ENCODE measurements around the gene BARHL1.
"Not testable (repeated sequence)": the region's sequence is repeated elsewhere in the genome, so short reads cannot be mapped to it uniquely, and the experiment has no call there.

The BARHL1 gene

DNA sequence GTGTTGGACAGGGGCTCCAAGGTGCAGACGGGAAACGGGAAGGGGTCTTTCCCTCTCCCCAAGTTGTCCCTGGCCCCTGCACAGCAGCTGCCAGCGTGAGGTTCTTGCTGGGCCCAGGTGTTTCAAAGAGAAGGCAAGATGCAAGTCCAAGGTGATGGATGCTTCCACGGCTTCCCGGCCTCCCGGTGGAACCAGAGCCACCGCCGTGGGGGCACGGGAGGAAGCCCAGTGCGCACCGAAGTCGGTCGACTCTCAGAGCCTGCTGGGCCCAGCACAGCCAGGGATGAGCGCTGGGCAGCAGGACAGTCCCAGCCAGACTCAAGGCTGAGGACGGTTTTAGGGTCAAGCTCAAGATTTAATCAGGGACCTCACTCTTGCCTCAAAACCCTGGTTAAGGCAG is 25.2 kb upstream of the BARHL1 start:
- DNase-seq, result no peak

DNA sequence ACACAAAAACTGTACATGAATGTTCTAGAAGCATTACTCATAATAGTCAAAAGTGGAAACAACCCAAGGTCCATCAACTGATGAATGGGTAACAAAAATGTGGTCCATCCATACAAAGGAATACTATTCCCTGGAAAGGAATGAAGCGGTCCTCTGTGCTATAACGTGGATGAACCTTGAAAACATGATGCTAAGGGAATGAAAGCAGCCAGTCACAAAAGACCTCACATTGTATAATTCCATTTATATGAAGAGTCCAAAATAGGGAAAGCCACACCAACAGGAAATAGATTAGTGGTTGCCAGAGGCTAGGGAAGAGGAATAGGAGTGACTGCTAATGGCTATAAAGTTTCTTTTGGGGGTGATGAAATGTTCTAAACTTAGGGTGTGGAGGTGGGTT is 22.7 kb upstream of the BARHL1 start:
- no peak for DNase-seq

DNA sequence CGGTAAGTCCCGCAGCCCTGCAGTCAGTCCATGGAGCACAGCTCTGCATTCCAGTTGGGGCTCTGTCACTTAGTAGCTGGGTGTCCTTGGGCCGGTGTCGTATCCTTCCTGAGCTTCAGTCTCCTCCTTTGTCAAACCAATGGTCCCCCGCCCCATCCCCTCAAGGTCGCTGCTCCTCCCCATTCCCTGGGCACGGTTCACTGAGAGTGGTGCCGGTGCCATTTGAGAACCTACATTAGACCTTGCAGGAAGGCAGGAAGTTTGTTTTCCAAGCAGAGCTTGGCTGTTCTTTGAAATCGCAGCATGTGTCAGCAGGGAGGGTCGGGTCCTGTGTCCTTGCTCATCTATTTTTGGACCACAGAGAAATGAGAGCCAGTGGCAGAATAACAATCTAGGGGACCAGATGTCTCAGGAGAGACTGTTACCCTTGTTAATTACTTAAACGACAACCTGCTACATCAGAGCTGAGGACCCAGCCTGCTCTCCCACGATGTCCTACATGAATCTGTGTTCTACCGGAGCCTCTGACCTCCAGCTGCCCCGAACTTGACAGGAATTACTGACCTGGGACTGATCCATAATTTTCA is 21.7 kb upstream of the BARHL1 start:
- DNase-seq, result no peak

DNA sequence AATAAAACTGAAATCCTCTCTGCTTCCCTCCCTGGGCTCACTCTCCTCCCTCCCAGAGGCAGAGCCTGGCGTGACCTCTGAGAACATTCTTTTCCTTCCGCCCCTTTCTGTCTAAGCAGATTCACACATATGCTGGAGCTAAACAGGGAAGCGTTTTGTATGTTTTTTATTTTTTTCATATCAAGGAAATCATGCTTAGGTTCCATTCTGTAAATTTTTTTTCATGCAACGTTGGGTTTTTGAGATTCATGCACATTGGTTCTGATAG is 20.2 kb upstream of the BARHL1 start:
- DNase-seq, result no peak

DNA sequence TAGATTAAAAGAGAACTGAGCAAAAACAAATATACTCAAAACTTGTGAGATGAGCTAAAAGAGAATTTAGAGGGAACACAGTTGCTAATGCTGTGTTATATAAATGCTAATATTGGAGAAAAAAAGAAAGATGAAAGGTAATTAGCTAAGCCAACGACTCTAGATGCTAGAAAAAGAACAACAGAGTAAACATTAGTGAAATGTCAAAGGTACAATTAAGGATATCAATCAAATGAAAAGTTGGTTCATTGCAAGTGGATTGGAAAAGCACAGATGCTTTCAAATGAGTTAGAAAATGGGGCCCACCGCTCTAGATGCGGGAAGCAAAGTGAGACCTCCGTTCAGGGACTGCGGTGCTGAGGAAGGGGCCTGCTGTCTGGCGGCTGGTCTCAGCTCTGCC is 17.9 kb upstream of the BARHL1 start:
- no peak for DNase-seq

DNA sequence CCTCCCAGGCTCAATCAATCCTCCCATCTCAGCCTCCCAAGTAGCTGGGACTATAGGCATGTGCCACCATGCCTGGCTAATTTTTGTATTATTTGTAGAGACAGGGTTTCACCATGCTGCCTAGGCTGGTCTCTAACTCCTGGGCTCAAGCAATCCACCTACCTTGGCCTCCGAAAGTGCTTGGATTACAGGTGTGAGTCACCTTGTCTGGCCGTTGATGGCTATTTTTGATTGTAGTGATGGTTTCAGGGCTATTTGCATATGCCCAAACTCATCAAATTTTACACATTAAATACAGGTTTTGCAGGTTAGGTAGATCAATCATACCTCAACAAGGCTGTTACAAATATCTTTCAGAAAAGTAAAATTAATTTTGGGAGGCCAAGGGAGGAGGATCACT is 13.6 kb upstream of the BARHL1 start:
- not testable (repeated sequence) for DNase-seq

DNA sequence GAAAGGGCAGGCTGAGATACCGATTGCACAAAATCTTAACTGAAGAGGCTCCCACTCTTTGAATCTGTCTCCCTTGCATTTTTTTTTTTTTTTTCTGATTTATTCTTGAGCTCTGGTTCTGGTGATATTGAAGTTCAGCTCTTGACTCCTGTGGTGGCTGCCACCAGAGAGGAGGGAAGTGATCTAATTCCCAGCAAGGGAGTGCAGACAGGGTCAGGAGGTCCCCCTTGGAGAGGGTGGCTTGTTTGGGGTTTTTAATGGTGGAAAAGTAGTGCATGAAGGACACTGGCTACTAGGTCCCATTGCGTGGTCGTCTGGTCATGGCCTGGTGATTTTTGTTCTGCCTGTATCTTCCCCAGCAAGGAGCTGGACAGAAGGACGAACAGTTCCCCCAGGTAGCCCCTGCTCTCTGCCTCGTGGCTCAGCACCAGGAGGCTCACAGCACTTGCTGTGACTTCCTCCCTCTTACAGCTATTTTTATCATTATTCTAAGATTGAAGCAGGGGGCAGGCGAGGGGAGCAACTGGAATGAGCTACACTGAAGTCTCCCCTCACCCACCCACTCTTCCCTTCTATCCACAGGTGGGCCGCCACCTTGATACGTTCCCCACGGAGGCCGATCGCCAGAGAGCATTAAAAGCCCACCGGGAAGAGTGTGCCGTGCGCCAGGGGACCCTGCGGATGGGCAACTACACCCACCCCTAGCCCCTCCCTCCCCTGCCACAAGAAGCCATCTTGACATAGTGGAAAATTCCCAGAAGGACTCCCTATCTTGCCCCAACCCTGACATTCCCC is 10.4 kb upstream of the BARHL1 start:
- DNase-seq, result no peak

DNA sequence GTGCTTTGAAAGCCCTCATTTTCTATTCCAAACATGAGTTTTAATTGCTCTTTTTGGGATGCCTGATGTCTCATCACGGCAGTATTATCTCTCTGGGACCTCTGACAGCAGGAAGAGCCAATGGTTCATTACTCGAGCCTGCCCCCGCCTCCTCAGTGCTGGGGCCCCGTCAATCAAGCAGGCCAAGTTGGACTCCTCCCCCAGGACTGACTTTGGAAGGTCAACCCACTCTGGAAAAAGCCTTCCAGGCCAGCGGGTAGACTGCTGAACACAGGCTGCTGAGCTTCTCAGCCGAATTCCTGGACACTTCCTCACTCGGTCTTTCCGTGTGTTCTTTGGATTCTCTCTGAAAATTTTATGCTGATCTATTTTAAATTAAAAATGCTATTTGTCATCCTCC is 9.5 kb upstream of the BARHL1 start:
- DNase-seq, result peak; percentile 50

DNA sequence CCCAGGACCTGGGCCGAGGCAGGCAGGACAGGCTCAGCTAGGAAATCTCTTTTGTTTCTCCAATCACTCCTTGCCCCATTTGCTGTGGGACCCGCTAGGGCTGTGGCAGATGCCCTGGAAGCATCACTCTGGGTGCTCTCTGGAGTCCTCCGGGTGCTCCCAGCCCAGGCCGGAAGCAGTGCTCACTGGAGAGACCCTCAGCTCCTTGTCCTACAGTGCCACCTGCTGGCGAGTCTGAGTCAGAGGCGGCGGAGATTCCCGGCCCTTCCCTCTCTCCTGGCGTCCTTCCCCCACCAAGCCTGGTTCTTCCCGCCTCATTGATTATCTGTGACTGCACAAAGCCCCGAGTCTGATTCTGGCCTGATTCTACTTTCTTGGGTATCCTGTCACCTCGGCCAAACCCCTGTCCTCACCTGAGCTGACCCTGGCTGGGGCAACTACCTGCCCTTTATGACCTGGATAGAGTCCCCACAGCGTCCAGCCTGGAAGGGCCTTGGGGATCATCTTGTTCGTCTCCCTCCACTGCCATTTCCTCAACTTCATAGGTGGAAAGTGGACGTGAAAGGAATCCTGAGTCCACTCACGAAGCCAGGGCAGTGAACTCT is 7.3 kb upstream of the BARHL1 start:
- peak; percentile 75 for DNase-seq

DNA sequence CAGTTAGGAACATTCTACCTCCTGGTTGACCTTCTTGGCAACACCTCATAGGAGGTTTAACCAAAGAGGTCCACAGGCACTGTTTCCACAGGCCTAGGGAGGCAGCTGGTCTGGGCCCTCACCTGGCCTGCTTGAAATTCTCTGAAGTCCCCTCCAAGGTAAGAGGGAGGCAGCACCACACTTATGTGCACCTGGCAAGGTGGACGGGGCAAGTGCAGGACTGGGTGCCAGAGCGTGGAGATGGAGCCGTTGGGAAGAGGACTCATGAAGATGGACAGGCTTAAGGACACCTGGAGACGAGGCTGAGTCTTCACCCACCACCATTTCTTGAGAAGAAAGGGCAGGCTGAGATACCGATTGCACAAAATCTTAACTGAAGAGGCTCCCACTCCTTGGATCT is 6.6 kb upstream of the BARHL1 start:
- DNase-seq, result no peak

DNA sequence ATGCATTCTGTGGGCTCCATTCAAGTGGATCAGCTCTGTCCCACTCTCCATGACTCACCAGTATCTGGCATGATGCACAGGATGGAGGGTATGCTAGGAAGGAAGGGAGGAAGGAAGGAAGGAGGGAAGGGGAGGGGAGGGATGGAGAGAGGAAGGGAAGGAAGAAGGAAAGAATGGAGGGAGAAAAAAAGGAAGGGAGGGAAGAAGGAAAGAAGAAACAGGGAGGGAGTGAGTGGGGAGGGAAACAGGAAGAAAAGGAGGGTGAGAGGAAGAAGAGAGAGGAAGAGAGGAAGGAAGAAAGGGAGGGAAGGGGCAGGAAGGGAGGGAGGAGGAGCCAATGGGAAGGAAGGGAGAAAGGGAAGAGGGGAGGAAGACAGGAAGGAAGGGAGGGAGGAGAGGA is 5.3 kb upstream of the BARHL1 start:
- no peak for DNase-seq

DNA sequence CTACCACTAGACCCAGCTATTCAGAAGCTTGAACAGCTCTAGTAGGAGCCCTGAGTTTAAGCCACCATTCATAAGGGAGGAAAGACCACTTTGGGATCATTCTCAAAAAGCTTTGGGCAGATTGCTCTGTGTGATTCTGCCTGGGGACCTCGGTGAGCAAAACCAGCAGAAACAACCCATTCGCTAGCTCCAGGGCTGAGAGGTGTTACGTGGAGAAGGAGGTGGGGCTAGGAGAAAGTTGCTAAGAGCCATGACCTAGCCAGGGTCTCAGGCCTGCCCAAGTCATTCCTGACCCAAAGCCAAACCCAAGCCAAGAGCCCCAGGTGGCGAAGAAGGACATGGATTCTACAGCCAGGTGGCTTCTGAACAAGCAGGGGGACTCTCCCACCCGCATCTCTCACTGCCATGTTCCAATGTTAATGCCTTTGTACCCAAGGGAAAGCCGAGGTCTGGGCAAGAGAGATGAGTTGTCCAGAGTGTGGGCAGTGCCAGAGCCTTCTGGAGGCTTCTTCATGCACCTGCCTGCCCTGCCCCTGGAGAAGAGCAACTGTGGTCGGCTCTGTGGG is 4.0 kb upstream of the BARHL1 start:
- DNase-seq, result no peak

DNA sequence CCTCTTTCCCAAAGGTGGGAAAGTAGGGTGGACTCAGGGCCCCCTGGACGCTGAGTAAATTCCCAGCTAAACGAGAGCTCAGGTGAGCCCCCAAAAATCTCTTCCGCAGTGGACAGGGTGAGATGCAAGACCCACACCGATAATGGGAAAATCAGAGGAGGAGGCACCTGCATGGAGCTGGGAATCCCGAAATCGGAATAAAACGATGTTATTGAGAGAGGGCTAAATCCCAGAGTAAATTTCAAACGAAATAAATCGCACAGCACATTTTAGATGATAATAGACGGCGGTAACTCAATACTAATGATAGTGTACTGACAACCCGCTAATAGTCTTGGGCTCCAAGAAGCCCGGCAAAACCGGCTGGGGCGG is 3.0 kb upstream of the BARHL1 start:
- DNase-seq, result no peak

DNA sequence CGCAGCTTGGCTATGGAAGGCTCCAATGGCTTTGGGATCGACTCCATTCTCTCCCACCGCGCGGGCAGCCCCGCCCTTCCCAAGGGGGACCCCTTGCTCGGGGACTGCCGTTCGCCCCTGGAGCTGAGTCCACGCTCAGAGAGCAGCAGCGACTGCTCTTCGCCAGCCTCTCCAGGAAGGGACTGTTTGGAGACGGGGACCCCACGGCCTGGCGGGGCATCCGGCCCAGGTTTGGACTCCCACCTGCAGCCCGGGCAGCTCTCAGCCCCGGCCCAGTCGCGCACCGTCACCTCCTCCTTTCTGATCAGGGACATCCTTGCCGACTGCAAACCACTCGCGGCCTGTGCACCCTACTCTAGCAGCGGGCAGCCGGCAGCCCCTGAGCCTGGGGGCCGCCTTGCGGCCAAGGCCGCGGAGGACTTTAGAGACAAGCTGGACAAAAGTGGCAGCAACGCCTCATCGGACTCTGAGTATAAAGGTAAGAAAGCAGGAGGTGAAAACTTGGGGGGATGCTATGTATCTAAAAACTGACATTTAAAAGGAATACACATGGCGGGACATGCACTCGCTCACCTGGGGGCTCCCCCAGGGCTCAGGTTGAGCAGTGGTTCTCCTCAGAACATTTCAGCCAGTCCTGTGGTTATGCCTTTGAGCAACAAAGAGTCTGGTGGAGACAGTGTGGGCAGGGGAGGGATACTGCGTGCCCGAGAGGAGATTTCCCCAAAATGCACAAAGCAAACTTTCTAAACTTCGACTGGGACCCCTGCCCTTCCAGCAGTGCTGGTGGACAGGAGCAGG is 579 bp downstream of the BARHL1 start:
- no peak for DNase-seq

DNA sequence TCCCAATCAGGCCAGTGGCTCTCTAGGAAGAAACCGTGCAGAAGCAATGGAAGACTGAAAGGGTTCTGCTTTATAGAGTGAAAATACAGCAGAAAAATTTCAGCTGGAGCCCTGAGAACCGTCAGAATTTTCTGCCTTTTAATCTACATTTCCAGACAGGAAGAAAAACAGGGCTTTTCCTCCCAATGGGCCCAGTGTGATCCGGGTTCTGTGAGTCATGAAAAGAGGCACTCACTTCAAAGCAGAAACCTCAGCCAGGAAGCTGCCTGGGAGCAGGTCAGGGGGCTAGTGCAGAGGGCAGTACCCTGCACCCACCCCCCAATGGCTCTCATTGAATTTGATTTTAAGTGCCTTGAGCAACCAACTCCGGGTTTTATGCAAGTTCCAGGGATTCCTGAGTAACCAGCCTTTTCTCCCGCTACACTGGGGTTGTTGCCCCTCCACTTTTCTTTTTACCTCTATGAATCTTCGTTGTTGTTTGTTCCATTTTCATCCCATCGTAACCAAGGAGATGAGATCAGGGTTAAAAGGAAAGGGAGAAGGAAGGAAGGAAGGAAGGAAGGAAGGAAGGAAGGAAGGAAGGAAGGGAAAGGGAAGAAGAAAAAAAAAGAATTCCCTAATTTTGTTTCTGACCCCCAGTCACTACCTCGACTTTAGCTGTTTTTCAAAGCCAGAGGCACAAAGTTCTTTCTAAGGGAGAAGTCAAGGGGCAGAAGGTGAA is 1.3 kb downstream of the BARHL1 start:
- no peak for DNase-seq

DNA sequence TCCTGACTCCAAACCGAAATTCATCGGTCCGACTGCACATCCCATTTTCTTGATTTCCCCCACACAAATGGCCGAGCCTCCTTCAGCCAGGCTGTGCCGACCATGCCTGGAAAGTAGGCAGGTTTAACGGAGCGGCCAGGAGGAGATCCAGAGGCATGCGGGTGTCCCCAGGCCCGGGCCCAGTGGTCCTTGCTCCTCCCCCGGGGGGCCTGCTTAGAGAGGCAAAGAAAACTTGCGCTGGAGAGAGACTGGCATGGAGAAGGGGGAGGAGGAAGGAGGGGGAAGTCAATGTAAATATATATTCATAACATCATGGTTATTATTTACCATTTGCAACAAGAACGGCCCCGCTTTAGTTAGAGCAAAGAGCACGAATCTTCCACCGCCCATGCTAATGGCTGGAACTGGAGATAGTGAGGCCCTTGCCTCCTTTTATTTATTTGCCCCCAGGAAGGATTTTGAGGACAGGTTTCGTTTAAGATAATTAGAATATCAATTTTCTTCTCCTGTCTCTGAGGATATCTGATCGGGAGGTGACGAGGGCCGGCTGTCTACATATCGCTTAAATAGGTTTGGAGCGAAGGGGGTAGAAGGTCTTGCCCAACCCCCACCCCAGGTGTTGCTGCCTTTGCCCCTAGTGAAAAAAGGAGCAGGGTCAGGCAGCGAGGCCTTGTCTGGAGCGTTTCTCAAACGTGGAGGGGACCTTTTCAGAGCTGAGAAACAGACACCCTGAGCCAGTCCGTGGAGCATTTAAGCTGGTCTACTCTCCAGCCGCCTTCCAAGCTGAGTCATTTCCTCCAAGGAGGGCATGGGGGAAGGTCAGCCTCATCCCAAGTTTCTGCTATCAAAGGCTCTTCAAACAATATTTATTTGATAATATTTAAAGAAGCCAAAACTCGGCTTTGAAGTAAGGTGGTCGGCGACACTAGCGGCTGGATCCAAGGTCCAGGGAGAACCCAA is 2.5 kb downstream of the BARHL1 start:
- peak; percentile 50 for DNase-seq

DNA sequence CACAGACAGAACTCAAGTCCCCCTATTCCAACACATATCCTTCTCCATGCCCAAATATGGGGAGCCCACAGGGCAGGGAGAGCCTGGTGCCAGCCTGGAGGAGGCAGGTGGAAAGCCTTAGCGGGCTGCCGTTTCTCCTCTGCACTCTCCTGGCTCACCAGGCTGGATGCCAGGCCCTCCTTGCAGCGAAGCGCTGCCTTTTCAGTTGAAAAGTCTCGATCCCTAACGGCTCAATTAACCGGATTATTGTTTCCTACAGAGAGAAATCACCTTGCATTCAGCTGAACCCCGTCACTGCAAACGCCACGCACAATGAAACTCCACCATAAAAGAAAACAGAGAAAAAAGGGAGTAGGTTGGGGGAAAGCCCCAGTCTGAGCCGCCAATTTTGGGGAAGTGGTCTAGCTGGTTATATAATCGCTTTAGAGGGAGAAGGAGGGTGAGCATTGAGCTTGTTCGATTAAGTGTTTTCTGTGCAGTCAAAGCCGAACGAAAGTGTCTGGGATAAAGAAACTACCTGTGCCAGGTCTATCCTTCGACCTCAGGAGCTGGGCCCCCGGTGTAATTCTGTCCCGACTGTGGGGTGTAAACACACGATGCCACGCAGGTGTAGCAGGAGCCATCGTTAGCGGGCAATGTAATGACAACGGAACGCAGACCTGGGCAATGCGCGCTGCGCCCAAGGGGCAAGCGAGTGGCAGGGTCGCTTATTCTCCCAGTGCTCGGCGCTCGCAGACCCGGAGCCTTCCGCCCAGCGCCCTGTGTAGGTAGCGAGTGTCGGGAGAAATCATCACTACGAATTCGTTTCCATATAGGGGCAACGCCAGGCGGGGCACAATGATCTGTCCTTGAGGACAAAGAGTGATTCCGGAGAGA is 3.8 kb downstream of the BARHL1 start:
- no peak for DNase-seq

DNA sequence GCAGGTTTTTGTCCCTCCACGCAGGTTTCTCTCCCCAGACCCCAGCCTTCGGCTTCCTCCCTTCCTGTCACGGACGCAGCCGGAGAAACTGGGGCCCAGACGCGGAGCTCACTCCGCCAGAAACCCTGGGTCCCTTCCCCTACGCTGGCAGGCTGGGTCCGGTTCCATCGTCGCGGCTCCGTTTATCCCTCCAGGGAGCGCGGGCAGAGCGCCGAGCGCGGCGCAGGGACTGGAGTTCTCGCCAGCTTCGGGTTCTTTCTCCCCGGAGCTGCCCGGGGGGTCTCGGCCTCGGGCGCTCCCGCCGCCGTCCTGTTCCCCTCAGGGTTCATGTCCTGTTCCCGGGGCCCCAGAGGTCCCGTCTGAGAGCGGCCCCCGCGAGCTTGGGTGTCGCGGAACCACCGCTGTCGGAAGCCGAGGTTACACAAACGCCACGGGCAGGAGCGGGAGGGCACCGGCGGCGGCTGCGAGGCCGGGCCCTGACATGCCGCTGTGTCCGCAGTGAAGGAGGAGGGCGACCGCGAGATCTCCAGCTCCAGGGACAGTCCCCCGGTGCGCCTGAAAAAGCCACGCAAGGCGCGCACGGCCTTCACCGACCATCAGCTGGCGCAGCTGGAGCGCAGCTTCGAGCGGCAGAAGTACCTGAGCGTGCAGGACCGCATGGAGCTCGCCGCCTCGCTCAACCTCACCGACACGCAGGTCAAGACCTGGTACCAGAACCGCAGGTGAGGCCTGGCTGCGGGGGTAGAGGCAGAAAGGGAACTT is 4.6 kb downstream of the BARHL1 start:
- no peak for DNase-seq

DNA sequence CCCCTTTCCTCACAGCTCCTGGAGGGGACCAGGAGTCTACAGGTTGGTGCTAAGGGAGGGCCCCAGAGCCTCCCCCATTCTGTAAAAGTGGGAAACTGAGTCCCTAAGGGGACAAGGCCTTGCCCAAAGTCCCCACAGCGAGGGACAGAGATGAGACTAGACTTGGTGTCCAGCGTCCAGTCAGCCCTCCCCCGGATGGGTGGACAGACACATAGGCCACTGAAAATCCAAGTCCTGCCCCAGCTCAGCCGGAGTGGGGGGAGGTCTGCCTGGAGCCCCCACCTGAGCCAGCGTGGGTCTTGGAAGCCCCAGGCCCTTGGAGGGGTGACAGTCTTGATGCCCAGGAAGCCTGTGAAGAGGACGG is 5.2 kb downstream of the BARHL1 start:
- DNase-seq, result no peak

DNA sequence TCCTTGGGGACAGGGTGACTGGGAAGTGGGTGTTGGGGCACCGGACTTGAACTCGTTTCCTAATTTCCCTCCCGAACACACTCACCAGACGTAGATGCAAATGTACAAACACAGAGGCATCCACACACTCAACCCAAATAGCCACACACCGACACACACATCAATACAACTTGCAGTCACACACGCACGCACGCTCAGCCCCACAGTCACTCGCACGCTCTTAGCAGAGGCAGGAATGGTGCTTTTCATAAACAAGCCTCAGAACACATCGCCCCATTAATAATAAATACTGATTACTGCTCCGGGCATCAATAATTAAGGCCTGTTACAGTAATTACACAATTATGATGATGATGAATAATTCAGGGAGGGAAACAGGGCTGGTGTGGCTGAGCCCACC is 5.7 kb downstream of the BARHL1 start:
- no peak for DNase-seq
